CD4-positive, alpha-beta T cell (primary cell): Measurements from ENCODE around the gene IL37. TPM values are rescaled to one million over a fixed set of nuclear protein-coding genes. Genes with fewer than 3 reads are reported as not detected.

Experiments used
- ATAC-seq: fragments of 200-7000 bp; cut with Tn5 transposase; one replicate; pipeline ENCODE4 v1.10.0; 2022; ENCODE audit warnings: mild to moderate bottlenecking; ENCODE audit not compliant: poor library complexity
- CTCF ChIA-PET: fragments of 350-600 bp; sonication (Branson Sonifier 250); formaldehyde crosslinking; loops from one replicate; lab custom pipeline; 2021; ENCODE audit warnings: antibody characterized with exemption, inconsistent platforms; lab: Charles Lee
- POLR2A ChIA-PET: fragments of 350-600 bp; sonication (Branson Sonifier 250); formaldehyde crosslinking; loops from one replicate; lab custom pipeline; 2021; ENCODE audit warnings: antibody characterized with exemption, inconsistent platforms; lab: Charles Lee
- DNase-seq, 14 experiments: peaks; one replicate each; pipeline ENCODE4 v3.0.0-alpha.2; 2013 to 2020; ENCODE audit warnings: mixed read lengths in 2 of 14
- H3K27ac ChIP-seq, 2 donors: one replicate each; pipeline versions ENCODE4 v1.5.1 to v1.7.0; 2013; ENCODE audit warnings: low read length in 2 of 2, low read depth in 1 of 2, mild to moderate bottlenecking in 1 of 2
- H3K27me3 ChIP-seq, 2 experiments: 1 replicate in 1 of 2; 2 replicates in 1 of 2; pipeline versions ENCODE4 v1.6.1 to v1.7.0; 2013; ENCODE audit warnings: low read length in 2 of 2, control low read depth in 1 of 2, mild to moderate bottlenecking in 1 of 2, moderate library complexity in 1 of 2; ENCODE audit not compliant: insufficient read depth in 2 of 2, control insufficient read depth in 1 of 2
- H3K36me3 ChIP-seq: one replicate; pipeline ENCODE4 v1.6.1; 2013; ENCODE audit warnings: low read length, control low read depth; ENCODE audit not compliant: insufficient read depth
- H3K4me1 ChIP-seq: one replicate; pipeline ENCODE4 v1.6.1; 2013; ENCODE audit warnings: low read length, control low read depth; ENCODE audit not compliant: insufficient read depth
- H3K4me3 ChIP-seq: one replicate; pipeline ENCODE4 v1.5.1; 2013; ENCODE audit warnings: mild to moderate bottlenecking, low read length, moderate library complexity
- H3K9me3 ChIP-seq, 2 experiments: 1 replicate in 1 of 2; 2 replicates in 1 of 2; pipeline versions ENCODE4 v1.6.1 to v1.7.0; 2013; ENCODE audit warnings: low read length in 2 of 2, mild to moderate bottlenecking in 2 of 2, control low read depth in 1 of 2, moderate library complexity in 1 of 2; ENCODE audit not compliant: control insufficient read depth in 1 of 2, insufficient read depth in 1 of 2
- H3K27ac Mint-ChIP-seq: one replicate; pipeline ENCODE4 v1.8.0; 2020; ENCODE audit warnings: mixed read lengths
- H3K27me3 Mint-ChIP-seq: one replicate; pipeline ENCODE4 v1.8.0; 2021; ENCODE audit warnings: mixed read lengths
- H3K36me3 Mint-ChIP-seq: one replicate; pipeline ENCODE4 v1.8.0; 2021; ENCODE audit warnings: low read depth, mixed read lengths
- H3K4me1 Mint-ChIP-seq: one replicate; pipeline ENCODE4 v1.8.0; 2021; ENCODE audit warnings: low read depth, mixed read lengths
- H3K4me3 Mint-ChIP-seq: one replicate; pipeline ENCODE4 v1.8.0; 2020; ENCODE audit warnings: mild to moderate bottlenecking, mixed read lengths
- H3K9me3 Mint-ChIP-seq: one replicate; pipeline ENCODE4 v1.8.0; 2020; ENCODE audit warnings: mixed read lengths
- intact Hi-C, 2 experiments: fragments of 100-400 bp; cut with DNase I in 1 of 2; cut with micrococcal nuclease in 1 of 2; formaldehyde crosslinking; loops; one replicate each; pipeline versions ENCODE4 v1.15.1 to v1.9.0; 2023 to 2025; cut with DNase I, micrococcal nuclease
- total RNA-seq, 174 experiments: library from RNA in 2 of 174; stranded (reverse) in 2 of 174; gene quantifications; one replicate each; pipeline ENCODE4 v1.2.3 and lab custom pipeline; 2021 to 2026
- TF ChIP-seq, protein P1 (sequence below): fragments of 200-600 bp; IDR thresholded peaks from one replicate; pipeline ENCODE4 v1.8.0; 2022; ENCODE audit warnings: antibody characterized with exemption, mild to moderate bottlenecking

Gene IL37
- total RNA-seq, 2 experiments from 2014 or later = not detected

DNA sequence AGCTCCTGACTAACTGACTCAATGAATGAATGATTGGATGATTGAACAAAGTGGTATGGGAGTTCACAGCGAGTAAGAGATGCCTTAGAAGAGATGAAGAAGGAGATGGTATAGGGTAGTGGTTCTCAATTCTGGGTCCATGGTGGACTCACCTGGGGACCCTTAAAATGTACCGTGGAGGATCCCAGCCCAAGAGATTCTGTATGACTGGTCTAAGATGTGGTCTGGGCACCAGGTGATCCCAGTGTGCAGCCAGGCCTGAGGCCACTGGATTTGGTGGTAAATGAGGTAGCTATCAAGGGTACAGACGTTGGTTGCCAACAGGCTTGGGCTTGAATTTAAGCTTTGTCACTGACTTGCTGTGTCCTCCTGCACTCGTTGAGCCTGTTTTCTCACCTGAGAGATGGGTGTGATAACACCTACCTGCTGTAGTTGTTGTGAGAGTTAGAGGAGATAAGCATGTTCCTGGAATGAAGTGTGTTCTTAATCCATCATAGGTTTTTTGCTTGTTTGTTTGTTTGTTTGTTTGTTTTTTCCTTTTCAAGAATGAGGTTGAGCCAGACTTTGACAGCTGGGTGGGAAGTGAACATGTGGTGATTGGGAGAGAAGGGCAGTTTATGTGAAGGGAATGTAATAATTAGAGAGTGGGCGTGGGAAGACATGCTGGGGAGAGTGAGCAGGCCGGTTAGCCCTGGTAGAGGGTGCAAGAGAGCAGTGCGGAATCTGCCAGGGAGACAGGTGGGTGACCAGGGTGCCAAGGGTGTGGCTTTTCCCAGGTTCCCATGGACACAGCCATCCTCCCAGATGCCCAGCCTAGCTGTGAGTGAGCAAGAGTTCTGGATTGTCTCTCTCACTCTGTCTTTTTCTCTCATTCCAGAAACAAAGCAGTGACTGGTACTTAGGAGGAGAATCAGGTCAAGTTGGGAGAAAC is 43.0 kb upstream of the IL37 start:
- no peak for DNase-seq
- no peaks in the 10 kb centered on the region for H3K9me3 Mint-ChIP-seq
- no peaks in the 10 kb centered on the region for H3K9me3 ChIP-seq
- no peak overlapping the region for H3K27ac ChIP-seq
- no peak overlapping the region for H3K4me3 Mint-ChIP-seq
- peaks cover 23% of the 10 kb centered on the region for H3K27me3 Mint-ChIP-seq
- TF ChIP-seq, protein P1, sequence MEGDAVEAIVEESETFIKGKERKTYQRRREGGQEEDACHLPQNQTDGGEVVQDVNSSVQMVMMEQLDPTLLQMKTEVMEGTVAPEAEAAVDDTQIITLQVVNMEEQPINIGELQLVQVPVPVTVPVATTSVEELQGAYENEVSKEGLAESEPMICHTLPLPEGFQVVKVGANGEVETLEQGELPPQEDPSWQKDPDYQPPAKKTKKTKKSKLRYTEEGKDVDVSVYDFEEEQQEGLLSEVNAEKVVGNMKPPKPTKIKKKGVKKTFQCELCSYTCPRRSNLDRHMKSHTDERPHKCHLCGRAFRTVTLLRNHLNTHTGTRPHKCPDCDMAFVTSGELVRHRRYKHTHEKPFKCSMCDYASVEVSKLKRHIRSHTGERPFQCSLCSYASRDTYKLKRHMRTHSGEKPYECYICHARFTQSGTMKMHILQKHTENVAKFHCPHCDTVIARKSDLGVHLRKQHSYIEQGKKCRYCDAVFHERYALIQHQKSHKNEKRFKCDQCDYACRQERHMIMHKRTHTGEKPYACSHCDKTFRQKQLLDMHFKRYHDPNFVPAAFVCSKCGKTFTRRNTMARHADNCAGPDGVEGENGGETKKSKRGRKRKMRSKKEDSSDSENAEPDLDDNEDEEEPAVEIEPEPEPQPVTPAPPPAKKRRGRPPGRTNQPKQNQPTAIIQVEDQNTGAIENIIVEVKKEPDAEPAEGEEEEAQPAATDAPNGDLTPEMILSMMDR = no peak
- H3K4me1 ChIP-seq = no peaks in the 10 kb centered on the region
- intact Hi-C loops = no loop called here
- no peak overlapping the region for H3K4me3 ChIP-seq
- H3K27ac Mint-ChIP-seq = no peak overlapping the region
- ATAC-seq = no peak
- no peaks in the 10 kb centered on the region for H3K4me1 Mint-ChIP-seq
- H3K36me3 ChIP-seq = no peaks in the 10 kb centered on the region
- ChIA-PET POLR2A (no interaction called here), CTCF (no interaction called here)
- H3K27me3 ChIP-seq = peaks cover 0 to 13% of the 10 kb centered on the region in 2 experiments
- no peaks in the 10 kb centered on the region for H3K36me3 Mint-ChIP-seq

DNA sequence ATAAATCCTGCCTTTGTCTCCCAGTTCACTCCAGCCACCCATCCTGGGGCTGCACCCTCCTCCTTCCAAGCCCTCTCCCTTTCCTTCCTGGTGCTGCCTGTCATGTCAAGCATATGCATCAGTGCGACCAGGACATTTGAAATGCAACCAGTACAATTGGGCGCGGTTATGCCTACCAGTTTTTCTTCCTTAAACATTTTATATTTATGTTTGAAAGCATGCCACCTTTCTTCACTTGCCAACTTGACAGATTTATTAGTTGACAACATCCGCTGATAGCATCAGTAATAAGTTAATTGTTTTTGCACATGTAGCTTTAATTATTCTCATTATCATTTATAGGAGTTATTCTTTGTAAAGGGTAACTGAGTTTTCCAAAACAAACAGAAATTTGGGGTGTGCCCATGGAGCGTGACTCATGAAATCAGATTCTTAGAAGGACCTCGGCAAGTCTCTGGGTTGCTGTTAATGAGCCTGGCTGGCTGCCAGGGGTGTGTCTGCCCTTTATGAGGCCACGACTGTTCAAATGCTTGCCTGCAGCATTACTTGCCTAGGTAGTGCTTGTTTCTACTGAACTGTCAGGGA is 41.6 kb upstream of the IL37 start:
- ATAC-seq (no peak), DNase-seq (peak in 5 of 14 experiments; percentile 5 to 61 (median 38))
- Histone ChIP-seq H3K9me3 (no peaks in the 10 kb centered on the region), H3K4me3 (no peak overlapping the region), H3K4me1 (no peaks in the 10 kb centered on the region), H3K27me3 (peaks cover 0 to 13% of the 10 kb centered on the region in 2 experiments), H3K27ac (no peak overlapping the region), H3K36me3 (no peaks in the 10 kb centered on the region)
- H3K27me3 Mint-ChIP-seq = peaks cover 32% of the 10 kb centered on the region
- POLR2A ChIA-PET = no interaction called here
- no peaks in the 10 kb centered on the region for H3K9me3 Mint-ChIP-seq
- H3K4me1 Mint-ChIP-seq = no peaks in the 10 kb centered on the region
- no peak overlapping the region for H3K27ac Mint-ChIP-seq
- no peaks in the 10 kb centered on the region for H3K36me3 Mint-ChIP-seq
- intact Hi-C loops = no loop called here
- TF ChIP-seq, protein P1 = no peak
- no peak overlapping the region for H3K4me3 Mint-ChIP-seq
- CTCF ChIA-PET = no interaction called here

DNA sequence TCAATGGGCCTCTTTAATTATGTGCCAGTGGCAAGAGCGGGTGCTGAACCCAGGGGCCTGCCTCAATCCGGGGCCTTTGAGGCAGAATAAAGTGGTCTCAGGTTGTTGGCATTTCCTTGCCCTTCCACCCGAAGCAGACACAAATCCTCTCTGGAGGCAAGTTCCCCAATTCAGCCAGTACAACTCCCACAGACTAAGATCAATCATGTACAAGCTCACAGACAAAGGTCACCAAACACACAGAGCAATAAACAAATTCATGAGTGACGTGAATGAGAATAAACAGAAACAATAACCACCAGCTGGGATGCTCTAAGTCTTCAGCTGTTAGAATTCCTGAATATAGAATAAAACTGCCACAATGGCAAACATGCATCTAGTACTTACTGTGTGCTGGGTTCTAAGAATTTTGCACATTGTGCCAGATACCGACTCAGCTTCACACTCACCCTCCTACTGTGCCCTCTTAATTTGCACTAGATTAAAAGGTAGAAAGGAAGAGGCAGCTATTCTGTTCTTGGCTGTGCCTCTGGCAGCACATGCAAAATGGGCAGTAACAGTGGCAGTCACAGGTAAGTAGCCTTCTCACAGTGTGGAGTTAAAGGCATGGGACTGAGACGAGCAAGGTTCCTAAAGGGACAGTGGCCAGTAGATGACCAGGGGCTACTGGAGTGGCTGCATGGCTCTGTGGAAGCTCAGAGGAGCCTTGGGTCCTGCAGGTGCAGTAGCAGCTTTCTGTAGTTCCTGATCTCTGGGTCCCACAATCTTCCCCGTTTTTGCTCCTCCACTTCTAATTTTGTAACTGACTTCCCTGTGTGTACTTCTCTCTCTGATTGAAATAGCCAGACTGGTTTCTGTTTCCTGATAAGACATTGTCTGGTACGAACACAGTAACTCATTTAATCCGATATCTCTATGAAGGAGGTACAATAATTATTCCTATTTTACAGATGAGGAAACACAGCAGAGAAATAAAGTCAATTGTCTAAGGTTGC is 39.8 kb upstream of the IL37 start:
- Histone ChIP-seq H3K9me3 (no peaks in the 10 kb centered on the region), H3K27me3 (peaks cover 0 to 13% of the 10 kb centered on the region in 2 experiments), H3K4me3 (no peak overlapping the region), H3K27ac (no peak overlapping the region), H3K4me1 (no peaks in the 10 kb centered on the region), H3K36me3 (no peaks in the 10 kb centered on the region)
- DNase-seq (no peak), ATAC-seq (no peak)
- TF ChIP-seq, protein P1 = no peak
- H3K27ac Mint-ChIP-seq = no peak overlapping the region
- H3K4me3 Mint-ChIP-seq = no peak overlapping the region
- CTCF ChIA-PET = interaction anchor here (0.7 to 0.8 kb wide), 2 partner anchors 9 to 14 kb away, joined by 3 read pairs; no protein-coding TSS in a partner anchor
- H3K36me3 Mint-ChIP-seq = no peaks in the 10 kb centered on the region
- intact Hi-C loops = no loop called here
- H3K9me3 Mint-ChIP-seq = no peaks in the 10 kb centered on the region
- POLR2A ChIA-PET = no interaction called here
- peaks cover 32% of the 10 kb centered on the region for H3K27me3 Mint-ChIP-seq
- H3K4me1 Mint-ChIP-seq = no peaks in the 10 kb centered on the region
